Measurements from ENCODE around the gene PEX14. TPM values are rescaled to one million over a fixed set of nuclear protein-coding genes. Genes with fewer than 3 reads are reported as not detected.
A peak's percentile ranks its signal among the peaks of the same experiment; 100 is the strongest.

PEX14 gene
- total and polyA plus RNA-seq, 9 of the 15 experiments (the other 6 are each of a cell fraction or from before 2014, with no cell fraction given), result 2.6 to 45.7 (median 22.7) TPM

- Histone ChIP-seq H3K4me2 (ENCODE audit: insufficient read depth, low read length) (no peak overlapping the region), H2AFZ (ENCODE audit: low read depth, low read length) (no peak overlapping the region), H3K9me3 (replicated peaks; ENCODE audit: control insufficient read depth, insufficient read depth, low read depth, low read length) (no peaks in the 10 kb centered on the region; the same call in 1 of the 2 replicates), H3K9ac (ENCODE audit: insufficient read depth in 1 of 2, low read depth in 2 of 2, low read length in 2 of 2) (peak overlapping the region in 1 of 2 experiments; percentile 18; a peak in 1 of 4 replicates), H3K4me1 (replicated peaks in 1 of 2; ENCODE audit: control insufficient read depth in 2 of 2, insufficient read depth in 2 of 2, low read length in 2 of 2) (peaks cover 0 to 7% of the 10 kb centered on the region in 2 experiments; a peak in 1 of 5 replicates), H3K36me3 (ENCODE audit: control insufficient read depth, insufficient read depth, low read length) (no peaks in the 10 kb centered on the region; the same call in 2 of the 3 replicates), H3K4me3 (no peak overlapping the region), H3K27me3 (ENCODE audit: control insufficient read depth in 2 of 2, insufficient read depth in 2 of 2, low read length in 2 of 2) (no peaks in the 10 kb centered on the region), H4K20me1 (replicated peaks; ENCODE audit: control insufficient read depth, insufficient read depth, low read length) (no peaks in the 10 kb centered on the region), H3K9me1 (ENCODE audit: control insufficient read depth, insufficient read depth, low read length) (no peaks in the 10 kb centered on the region), H3K27ac (ENCODE audit: extremely low read depth, low read depth, low read length) (no peak overlapping the region), H3K79me2 (ENCODE audit: control insufficient read depth, insufficient read depth, low read length) (no peaks in the 10 kb centered on the region)
- in situ Hi-C loops (cut with MboI), result no loop called here
- BruUV-seq (replicated peaks), result no TSS peak
- intact Hi-C loops (cut with micrococcal nuclease), result no loop called here
- peak; percentile 59 for ATAC-seq
- no peak for TF ChIP-seq ZNF263 (CRISPR knock-in tag; IDR thresholded peaks at IDR 0.05; ENCODE audit: borderline replicate concordance)
- 0 out of 2 replicates have a peak, but pooled peaks have one; percentile 15 for TF ChIP-seq MAX (CRISPR knock-in tag; IDR thresholded peaks at IDR 0.05)
- TF ChIP-seq POLR2G (IDR thresholded peaks at IDR 0.05; ENCODE audit: low read depth, low read length), result peak; percentile 70
- no peak for TF ChIP-seq SAP30 (IDR thresholded peaks at IDR 0.05; ENCODE audit: borderline replicate concordance, insufficient read depth, low read depth, low read length, poor library complexity, severe bottlenecking)
- TF ChIP-seq CREM (IDR thresholded peaks at IDR 0.05; ENCODE audit: low read depth), result no peak
- TF ChIP-seq JUNB (CRISPR knock-in tag; conservative IDR thresholded peaks at IDR 0.05), result no peak
- FAIRE-seq, result no peak
- CTCF ChIA-PET (ENCODE audit: low intra/inter-chr PET ratio), result no interaction called here
- 63% methylated on average over 21 of the region's 21 CpGs for WGBS (ENCODE audit: insufficient coverage, low coverage, missing lambda C conversion rate)
- no peak for DNase-seq (ENCODE audit: extremely low read depth in 1 of 4, low spot score in 3 of 4)
- POLR2A ChIA-PET, result interaction anchor here (0.6 to 2.9 kb wide), 5 partner anchors 12 to 1347 kb away, joined by 3 to 9 read pairs (median 3); partner anchors contain the start of gene PGD
These were observed 24.5 kb upstream of the PEX14 start for GRCh38 chr1:10450156-10450814.
